ENCODE measurements around the gene KCNT1. TPM values are rescaled to one million over a fixed set of nuclear protein-coding genes. Genes with fewer than 3 reads are reported as not detected.

KCNT1 gene
- total RNA-seq, 1 experiment from 2014 or later, result 0.17 TPM

- RAD21 ChIA-PET (ENCODE audit: low non-redundant PET in 1 of 2, low total read pairs in 2 of 2, uncharacterized antibody in 2 of 2, unreplicated experiment in 2 of 2), result no interaction called here
- H3K4me3 ChIP-seq (replicated peaks in 1 of 2; ENCODE audit: low read depth in 1 of 2, low read length in 2 of 2), result no peak overlapping the region
- no peak overlapping the region for H2AFZ ChIP-seq (ENCODE audit: low read depth, low read length, poor library complexity, severe bottlenecking)
- BruUV-seq (replicated peaks), result no TSS peak
- no peaks in the 10 kb centered on the region for H3K36me3 ChIP-seq (ENCODE audit: control insufficient read depth in 1 of 2, insufficient read depth in 2 of 2, low read length in 2 of 2)
- H3K9me2 ChIP-seq (ENCODE audit: insufficient read depth), result no peaks in the 10 kb centered on the region
- no peak overlapping the region for H3K9ac ChIP-seq (ENCODE audit: low read length)
- POLR2A ChIA-PET, result no interaction called here
- no peak for ATAC-seq
- H3K79me2 ChIP-seq (ENCODE audit: insufficient read depth, low read length), result no peaks in the 10 kb centered on the region
- no peak overlapping the region for H3K27ac ChIP-seq (ENCODE audit: low read depth, low read length)
- CTCF ChIA-PET, result no interaction called here
- no peak for DNase-seq (ENCODE audit: low read depth, low spot score)
- intact Hi-C loops (cut with micrococcal nuclease), result no loop called here
- no peaks in the 10 kb centered on the region for H3K4me1 ChIP-seq (ENCODE audit: control insufficient read depth in 1 of 2, insufficient read depth in 2 of 2, low read length in 2 of 2)
- no peaks in the 10 kb centered on the region for H4K20me1 ChIP-seq (ENCODE audit: insufficient read depth)
- H3K4me2 ChIP-seq (ENCODE audit: low read length), result no peak overlapping the region
- no peaks in the 10 kb centered on the region for H3K27me3 ChIP-seq (ENCODE audit: insufficient read depth, low read length)
- peaks cover 5 to 8% of the 10 kb centered on the region in 2 experiments; a peak in 2 of 4 replicates for H3K9me3 ChIP-seq (ENCODE audit: control insufficient read depth in 1 of 2, insufficient read depth in 1 of 2, low read depth in 1 of 2, low read length in 2 of 2)
- no peak for TF ChIP-seq FOSL1 (IDR thresholded peaks at IDR 0.05; ENCODE audit: low read depth)
- TF ChIP-seq SRF (IDR thresholded peaks at IDR 0.05; ENCODE audit: low read depth), result no peak
- no peak for TF ChIP-seq ZFX (IDR thresholded peaks at IDR 0.05)
- TF ChIP-seq EGR1 (IDR thresholded peaks at IDR 0.05; ENCODE audit: low read depth), result no peak
- TF ChIP-seq SIN3A (IDR thresholded peaks at IDR 0.05; ENCODE audit: low read depth), result no peak
Observed at GRCh38 chr9:135768516-135769218, 66.7 kb downstream of the KCNT1 start.

- CTCF ChIA-PET, result no interaction called here
- BruUV-seq (replicated peaks), result no TSS peak
- Histone ChIP-seq H3K4me2 (ENCODE audit: low read length) (no peak overlapping the region), H3K9me3 (ENCODE audit: control insufficient read depth in 1 of 2, insufficient read depth in 1 of 2, low read depth in 1 of 2, low read length in 2 of 2) (peaks cover 5 to 8% of the 10 kb centered on the region in 2 experiments; a peak in 2 of 4 replicates), H3K9ac (ENCODE audit: low read length) (no peak overlapping the region), H4K20me1 (ENCODE audit: insufficient read depth) (no peaks in the 10 kb centered on the region), H3K79me2 (ENCODE audit: insufficient read depth, low read length) (no peaks in the 10 kb centered on the region), H3K36me3 (ENCODE audit: control insufficient read depth in 1 of 2, insufficient read depth in 2 of 2, low read length in 2 of 2) (no peaks in the 10 kb centered on the region), H3K9me2 (ENCODE audit: insufficient read depth) (no peaks in the 10 kb centered on the region), H3K27ac (ENCODE audit: low read depth, low read length) (no peak overlapping the region), H2AFZ (ENCODE audit: low read depth, low read length, poor library complexity, severe bottlenecking) (no peak overlapping the region), H3K4me3 (replicated peaks in 1 of 2; ENCODE audit: low read depth in 1 of 2, low read length in 2 of 2) (no peak overlapping the region), H3K4me1 (ENCODE audit: control insufficient read depth in 1 of 2, insufficient read depth in 2 of 2, low read length in 2 of 2) (no peaks in the 10 kb centered on the region), H3K27me3 (ENCODE audit: insufficient read depth, low read length) (no peaks in the 10 kb centered on the region)
- intact Hi-C loops (cut with micrococcal nuclease), result no loop called here
- no peak for ATAC-seq
- RAD21 ChIA-PET (ENCODE audit: low non-redundant PET in 1 of 2, low total read pairs in 2 of 2, uncharacterized antibody in 2 of 2, unreplicated experiment in 2 of 2), result no interaction called here
- POLR2A ChIA-PET, result no interaction called here
- no peak for DNase-seq (ENCODE audit: low read depth, low spot score)
- TF ChIP-seq EZH2phosphoT487 (IDR thresholded peaks at IDR 0.05; ENCODE audit: borderline replicate concordance), result no peak
- TF ChIP-seq FOSL1 (IDR thresholded peaks at IDR 0.05; ENCODE audit: low read depth), result no peak
- no peak for TF ChIP-seq ELF1 (IDR thresholded peaks at IDR 0.05; ENCODE audit: borderline replicate concordance, low read depth)
- no peak for TF ChIP-seq MAX (IDR thresholded peaks at IDR 0.05)
- TF ChIP-seq SRF (IDR thresholded peaks at IDR 0.05; ENCODE audit: low read depth), result no peak
- no peak for TF ChIP-seq YY1 (IDR thresholded peaks at IDR 0.05; ENCODE audit: extremely low read depth, insufficient replicate concordance, low read depth, low read length)
- TF ChIP-seq SIN3A (IDR thresholded peaks at IDR 0.05; ENCODE audit: low read depth), result no peak
- no peak for TF ChIP-seq TCF7L2 (IDR thresholded peaks at IDR 0.05; ENCODE audit: borderline replicate concordance, extremely low read depth, insufficient read depth, insufficient read length)
- no peak for TF ChIP-seq EZH2 (IDR thresholded peaks at IDR 0.05)
- TF ChIP-seq CBX3 (IDR thresholded peaks at IDR 0.05; ENCODE audit: low read depth), result no peak
- TF ChIP-seq CEBPB (IDR thresholded peaks at IDR 0.05; ENCODE audit: low read depth), result no peak
- TF ChIP-seq EGR1 (IDR thresholded peaks at IDR 0.05; ENCODE audit: low read depth), result no peak
- no peak for TF ChIP-seq SP1 (IDR thresholded peaks at IDR 0.05; ENCODE audit: low read depth)
- no peak for TF ChIP-seq CTCF (IDR thresholded peaks at IDR 0.05 in 2 of 3, conservative IDR thresholded peaks at IDR 0.05 in 1 of 3; ENCODE audit: borderline replicate concordance in 1 of 3, insufficient read depth in 1 of 3, low read depth in 2 of 3, low read length in 2 of 3)
Observed at GRCh38 chr9:135769489-135770202, 67.7 kb downstream of the KCNT1 start.

All from HCT116 (cell line).